Mesothelial cell of epicardium (in vitro differentiated cells): Measurements from ENCODE around the gene MARK1. TPM values are rescaled to one million over a fixed set of nuclear protein-coding genes. Genes with fewer than 3 reads are reported as not detected.

Experiments
- DNase-seq, 2 experiments: peaks; one replicate each; pipeline ENCODE4 v3.0.0; 2021; ENCODE audit warnings: low spot score in 2 of 2; ENCODE audit not compliant: unreplicated experiment in 2 of 2
- H3K27ac Mint-ChIP-seq: 2 replicates; pipeline ENCODE4 v1.8.0; 2021; ENCODE audit warnings: mixed read lengths
- H3K27me3 Mint-ChIP-seq: 2 replicates; pipeline ENCODE4 v1.8.0; 2021; ENCODE audit warnings: low read depth, mixed read lengths
- H3K36me3 Mint-ChIP-seq: 2 replicates; pipeline ENCODE4 v1.8.0; 2021; ENCODE audit warnings: mixed read lengths
- H3K4me1 Mint-ChIP-seq: 2 replicates; pipeline ENCODE4 v1.8.0; 2021; ENCODE audit warnings: mixed read lengths
- H3K4me3 Mint-ChIP-seq: 2 replicates; pipeline ENCODE4 v1.8.0; 2021; ENCODE audit warnings: mild to moderate bottlenecking, moderate library complexity, mixed read lengths
- H3K9me3 Mint-ChIP-seq: 2 replicates; pipeline ENCODE4 v1.8.0; 2021; ENCODE audit warnings: mixed read lengths
- total RNA-seq: library from RNA; stranded (reverse); gene quantifications from 3 replicates; pipeline ENCODE4 v1.2.1, GENCODE V29; 2021
- TF ChIP-seq, protein P1 (sequence below): fragments of 200-600 bp; sonication (generic); IDR thresholded peaks from one replicate; pipeline ENCODE4 v1.5.0; 2021; ENCODE audit warnings: antibody characterized with exemption; ENCODE audit not compliant: unreplicated experiment

MARK1 gene
- total RNA-seq, 1 donor from 2014 or later = 11.8 TPM

DNA sequence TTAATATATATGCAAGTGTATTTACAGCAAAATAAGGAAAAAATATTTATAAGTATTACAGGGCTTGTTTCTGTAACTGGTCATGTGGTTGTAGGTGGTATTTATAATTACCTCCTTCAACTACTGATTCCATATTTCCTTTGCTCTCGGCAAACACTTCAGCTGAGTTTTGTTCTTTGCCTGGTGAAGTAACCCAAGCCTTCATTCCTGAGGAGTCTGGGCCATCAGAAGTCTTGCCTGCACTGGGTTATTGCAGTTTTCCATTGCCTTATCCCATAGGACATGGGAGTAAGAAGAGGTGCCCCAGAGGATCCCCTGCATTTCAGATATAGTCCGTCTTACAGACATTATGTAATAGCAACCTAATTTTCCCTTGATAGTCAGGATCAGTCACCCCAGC, 23.8 kb downstream of the MARK1 start:
- TF ChIP-seq, protein P1, sequence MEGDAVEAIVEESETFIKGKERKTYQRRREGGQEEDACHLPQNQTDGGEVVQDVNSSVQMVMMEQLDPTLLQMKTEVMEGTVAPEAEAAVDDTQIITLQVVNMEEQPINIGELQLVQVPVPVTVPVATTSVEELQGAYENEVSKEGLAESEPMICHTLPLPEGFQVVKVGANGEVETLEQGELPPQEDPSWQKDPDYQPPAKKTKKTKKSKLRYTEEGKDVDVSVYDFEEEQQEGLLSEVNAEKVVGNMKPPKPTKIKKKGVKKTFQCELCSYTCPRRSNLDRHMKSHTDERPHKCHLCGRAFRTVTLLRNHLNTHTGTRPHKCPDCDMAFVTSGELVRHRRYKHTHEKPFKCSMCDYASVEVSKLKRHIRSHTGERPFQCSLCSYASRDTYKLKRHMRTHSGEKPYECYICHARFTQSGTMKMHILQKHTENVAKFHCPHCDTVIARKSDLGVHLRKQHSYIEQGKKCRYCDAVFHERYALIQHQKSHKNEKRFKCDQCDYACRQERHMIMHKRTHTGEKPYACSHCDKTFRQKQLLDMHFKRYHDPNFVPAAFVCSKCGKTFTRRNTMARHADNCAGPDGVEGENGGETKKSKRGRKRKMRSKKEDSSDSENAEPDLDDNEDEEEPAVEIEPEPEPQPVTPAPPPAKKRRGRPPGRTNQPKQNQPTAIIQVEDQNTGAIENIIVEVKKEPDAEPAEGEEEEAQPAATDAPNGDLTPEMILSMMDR = no peak
- Mint-ChIP-seq H3K4me3 (no peak overlapping the region), H3K4me1 (peaks cover 3% of the 10 kb centered on the region), H3K9me3 (no peaks in the 10 kb centered on the region), H3K36me3 (no peaks in the 10 kb centered on the region), H3K27ac (no peak overlapping the region), H3K27me3 (no peaks in the 10 kb centered on the region)
- no peak for DNase-seq

DNA sequence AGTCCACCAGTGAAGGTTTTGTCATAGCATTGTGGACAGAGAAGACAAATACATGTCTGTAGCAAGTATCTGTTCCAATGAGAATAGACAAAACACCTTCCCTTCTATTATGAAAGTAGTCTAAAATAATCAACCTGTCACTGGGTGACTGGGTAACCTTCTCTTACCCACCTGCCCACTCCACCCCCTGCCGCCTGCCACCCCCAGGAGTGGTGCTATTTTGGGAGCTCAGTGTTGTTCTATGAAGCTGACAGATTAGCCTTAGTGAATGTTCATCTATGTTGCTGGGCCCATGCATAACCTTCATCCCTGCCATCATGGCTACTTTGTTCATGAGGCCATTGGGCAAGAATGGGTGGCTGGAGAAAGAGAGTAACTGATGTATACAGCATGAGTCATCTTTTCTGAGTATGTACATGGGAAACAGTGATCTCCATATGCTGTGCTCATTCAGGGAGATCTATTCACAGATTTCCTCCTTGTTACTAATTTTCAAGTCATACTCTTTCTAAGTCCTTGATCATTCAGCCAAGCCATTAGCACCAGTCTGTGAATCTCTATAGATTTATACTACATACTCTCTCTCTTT, 24.8 kb downstream of the MARK1 start:
- TF ChIP-seq, protein P1 = no peak
- H3K27me3 Mint-ChIP-seq = no peaks in the 10 kb centered on the region
- no peak overlapping the region for H3K27ac Mint-ChIP-seq
- peaks cover 4% of the 10 kb centered on the region for H3K4me1 Mint-ChIP-seq
- no peak for DNase-seq
- H3K9me3 Mint-ChIP-seq = no peaks in the 10 kb centered on the region
- H3K36me3 Mint-ChIP-seq = no peaks in the 10 kb centered on the region
- no peak overlapping the region for H3K4me3 Mint-ChIP-seq

DNA sequence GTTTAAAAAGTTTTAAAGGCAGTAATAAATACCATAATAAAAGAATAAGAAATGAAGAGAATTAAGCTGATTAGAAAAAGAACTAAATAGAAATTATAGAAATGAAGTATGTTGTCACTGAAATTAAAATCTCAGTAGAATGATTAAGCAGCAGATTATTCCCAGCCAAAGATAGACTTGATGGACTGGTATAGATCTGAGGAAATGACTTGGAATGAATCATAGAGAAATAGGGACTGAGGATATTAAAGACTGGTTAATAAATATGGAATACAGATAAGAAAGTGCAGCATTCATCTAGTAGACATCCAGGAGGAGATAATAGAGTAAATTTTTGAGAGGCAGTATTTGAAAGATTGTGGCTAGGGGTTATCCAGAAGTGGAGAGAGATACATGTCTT, 28.7 kb downstream of the MARK1 start:
- Mint-ChIP-seq H3K36me3 (no peaks in the 10 kb centered on the region), H3K4me1 (peaks cover 4% of the 10 kb centered on the region), H3K4me3 (no peak overlapping the region), H3K9me3 (no peaks in the 10 kb centered on the region), H3K27me3 (no peaks in the 10 kb centered on the region), H3K27ac (no peak overlapping the region)
- TF ChIP-seq, protein P1 = no peak
- no peak for DNase-seq

DNA sequence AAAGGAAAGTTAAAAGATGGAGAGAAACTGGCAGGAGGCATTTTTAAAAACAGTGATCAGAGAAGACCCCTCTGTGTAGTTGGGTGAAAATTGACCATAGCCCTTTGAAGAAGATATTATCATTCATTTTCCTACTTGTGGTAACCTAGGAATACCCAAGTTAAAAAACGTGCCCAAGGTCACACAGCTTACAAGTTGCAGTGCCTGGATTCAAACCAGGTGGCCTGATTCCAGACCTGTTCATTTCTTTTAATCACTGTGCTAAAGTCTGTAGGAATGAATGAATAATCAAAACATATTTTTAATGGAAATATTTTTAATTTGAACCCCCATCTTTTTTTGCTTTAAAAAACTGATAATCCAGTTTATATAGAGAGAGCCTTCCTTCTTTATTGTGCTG, 35.6 kb downstream of the MARK1 start:
- H3K9me3 Mint-ChIP-seq = no peaks in the 10 kb centered on the region
- DNase-seq = no peak
- H3K4me1 Mint-ChIP-seq = peaks cover 2% of the 10 kb centered on the region
- H3K27me3 Mint-ChIP-seq = no peaks in the 10 kb centered on the region
- H3K36me3 Mint-ChIP-seq = no peaks in the 10 kb centered on the region
- no peak overlapping the region for H3K4me3 Mint-ChIP-seq
- no peak overlapping the region for H3K27ac Mint-ChIP-seq
- TF ChIP-seq, protein P1 = no peak

DNA sequence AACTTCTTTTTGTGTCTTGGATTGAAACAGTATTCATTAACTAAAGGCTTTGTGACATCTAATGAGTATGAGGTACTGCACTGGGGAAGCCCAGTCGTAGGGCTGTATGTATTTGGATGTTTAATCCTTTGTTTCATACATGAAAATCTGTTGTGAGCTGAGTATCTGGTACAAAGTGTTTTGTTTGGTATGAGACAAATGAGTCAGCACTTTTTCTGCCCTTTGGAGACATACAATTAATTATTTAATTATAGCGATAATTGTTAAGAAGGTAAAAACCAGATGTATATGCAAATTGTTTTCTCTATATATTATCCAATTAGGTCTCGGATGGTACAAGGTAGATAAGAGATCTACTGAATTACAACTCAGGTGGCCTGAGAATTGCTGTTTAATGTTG, 36.3 kb downstream of the MARK1 start:
- no peak overlapping the region for H3K4me3 Mint-ChIP-seq
- TF ChIP-seq, protein P1 = no peak
- H3K4me1 Mint-ChIP-seq = peaks cover 2% of the 10 kb centered on the region
- no peaks in the 10 kb centered on the region for H3K36me3 Mint-ChIP-seq
- no peak overlapping the region for H3K27ac Mint-ChIP-seq
- H3K27me3 Mint-ChIP-seq = no peaks in the 10 kb centered on the region
- no peaks in the 10 kb centered on the region for H3K9me3 Mint-ChIP-seq
- no peak for DNase-seq

DNA sequence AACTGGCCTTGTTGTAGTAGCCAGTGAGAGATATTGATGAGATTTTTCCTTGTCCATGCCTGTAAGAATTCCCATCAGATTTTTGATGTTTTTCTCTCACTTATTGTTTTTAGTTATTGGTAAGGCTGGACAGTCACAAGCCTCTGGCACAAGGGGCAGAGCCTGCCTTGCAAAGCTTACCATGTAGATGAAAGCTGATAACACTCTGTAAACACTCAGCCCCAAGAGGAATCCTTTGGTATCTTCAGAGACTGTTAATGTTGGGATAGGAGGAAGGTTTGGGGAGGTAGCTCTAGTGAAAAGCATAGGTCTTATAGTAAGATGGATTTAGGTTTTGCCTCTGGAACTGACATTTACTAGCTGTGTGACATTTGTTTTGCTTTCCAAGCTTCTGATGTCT, 37.7 kb downstream of the MARK1 start:
- DNase-seq = no peak
- Mint-ChIP-seq H3K27ac (no peak overlapping the region), H3K4me1 (peaks cover 2% of the 10 kb centered on the region), H3K27me3 (no peaks in the 10 kb centered on the region), H3K9me3 (no peaks in the 10 kb centered on the region), H3K4me3 (no peak overlapping the region), H3K36me3 (no peaks in the 10 kb centered on the region)
- TF ChIP-seq, protein P1 = no peak
